GM12891 (cell line): ENCODE data around the gene CARD14.

Source experiments
- POLR2A ChIP-seq: IDR thresholded peaks from 2 replicates; pipeline ENCODE4 v1.6.1; 2011; ENCODE audit warnings: low read depth, low read length, control low read depth
- TAF1 ChIP-seq: IDR thresholded peaks from 2 replicates; pipeline ENCODE4 v1.6.1; 2011; ENCODE audit warnings: low read depth, low read length, control low read depth

DNA sequence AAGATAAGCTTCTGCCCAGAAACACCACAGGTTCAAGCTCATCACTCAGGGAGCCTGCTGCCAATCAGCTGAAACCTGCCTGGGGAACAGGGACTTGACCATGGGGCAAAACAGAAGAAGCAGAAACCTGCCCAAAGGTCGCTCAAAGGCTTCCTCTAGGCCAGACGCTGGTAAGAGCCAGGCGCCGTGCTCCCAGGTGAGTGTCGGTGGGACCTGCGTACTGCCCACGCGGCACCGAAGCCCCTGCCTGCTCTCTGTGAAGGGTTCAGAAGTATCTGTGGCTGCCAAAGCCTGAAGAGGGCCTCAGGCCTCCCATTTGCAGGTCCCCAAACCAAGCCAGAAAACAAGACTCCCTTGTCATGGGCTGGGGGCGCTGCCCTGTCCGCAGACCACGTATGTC, 39.9 kb downstream of the CARD14 start:
- TF ChIP-seq POLR2A (no peak), TAF1 (no peak)
